B cell (primary cell): Measurements from ENCODE around the gene AHCTF1. TPM values are rescaled to one million over a fixed set of nuclear protein-coding genes. Genes with fewer than 3 reads are reported as not detected.

Experiments
- ATAC-seq: fragments of 200-7000 bp; cut with Tn5 transposase; one replicate; pipeline ENCODE4 v1.10.0; 2021; ENCODE audit warnings: low read depth, mild to moderate bottlenecking, moderate number of reproducible peaks, moderate library complexity
- CTCF ChIA-PET: fragments of 350-600 bp; sonication (Branson Sonifier 250); formaldehyde crosslinking; loops from one replicate; lab custom pipeline; 2021; ENCODE audit warnings: antibody characterized with exemption, inconsistent platforms; lab: Charles Lee
- POLR2A ChIA-PET: fragments of 350-600 bp; sonication (Branson Sonifier 250); formaldehyde crosslinking; loops from one replicate; lab custom pipeline; 2021; ENCODE audit warnings: antibody characterized with exemption; lab: Charles Lee
- DNase-seq: peaks from one replicate; pipeline ENCODE4 v3.0.0; 2013
- H2AFZ ChIP-seq: 2 replicates; pipeline ENCODE4 v1.6.1; 2012; ENCODE audit warnings: mild to moderate bottlenecking, low read depth, low read length; ENCODE audit not compliant: insufficient read depth, poor library complexity, severe bottlenecking
- H3K27ac ChIP-seq, 2 donors: 1 replicate in 1 of 2; 2 replicates in 1 of 2; pipeline ENCODE4 v1.5.1; 2012 to 2013; ENCODE audit warnings: low read length in 2 of 2, mild to moderate bottlenecking in 2 of 2, moderate library complexity in 1 of 2
- H3K27me3 ChIP-seq, 4 experiments: fragments of 200-600 bp in 1 of 4; sonication (generic) in 1 of 4; replicated peaks in 1 of 4; 1 replicate in 2 of 4; 2 replicates in 2 of 4; pipeline versions ENCODE4 v1.6.1 to v1.7.0; 2013 to 2016; ENCODE audit warnings: low read length in 3 of 4, mild to moderate bottlenecking in 2 of 4, mixed read lengths in 1 of 4, moderate library complexity in 1 of 4; ENCODE audit not compliant: insufficient read depth in 4 of 4, control insufficient read depth in 3 of 4; ENCODE audit errors: control extremely low read depth in 1 of 4
- H3K36me3 ChIP-seq, 2 experiments: replicated peaks in 1 of 2; 1 replicate in 1 of 2; 2 replicates in 1 of 2; pipeline versions ENCODE4 v1.6.1 to v1.7.1; 2013; ENCODE audit warnings: low read length in 1 of 2; ENCODE audit not compliant: insufficient read depth in 2 of 2, control insufficient read depth in 1 of 2; ENCODE audit errors: control extremely low read depth in 1 of 2, extremely low read depth in 1 of 2
- H3K4me1 ChIP-seq, 2 donors: fragments of 200-600 bp in 1 of 2; sonication (generic) in 1 of 2; 1 replicate in 1 of 2; 2 replicates in 1 of 2; pipeline versions ENCODE4 v1.5.1 to v1.6.1; 2013 to 2017; ENCODE audit warnings: low read length in 2 of 2; ENCODE audit not compliant: control insufficient read depth in 2 of 2, insufficient read depth in 2 of 2
- H3K4me2 ChIP-seq: replicated peaks from 2 replicates; pipeline ENCODE3; 2012; ENCODE audit warnings: mild to moderate bottlenecking, low read depth, low read length; ENCODE audit not compliant: poor library complexity, severe bottlenecking
- H3K4me3 ChIP-seq, 5 experiments: fragments of 200-600 bp in 1 of 5; sonication (generic) in 1 of 5; 1 replicate in 3 of 5; 2 replicates in 2 of 5; pipeline versions ENCODE4 v1.5.1 to v1.7.0; 2011 to 2016; ENCODE audit warnings: low read length in 4 of 5, mild to moderate bottlenecking in 4 of 5, low read depth in 2 of 5, control low read depth in 1 of 5, moderate library complexity in 1 of 5; ENCODE audit not compliant: insufficient read depth in 1 of 5; ENCODE audit errors: control extremely low read depth in 1 of 5, extremely low read depth in 1 of 5
- H3K79me2 ChIP-seq: fragments of 200-600 bp; sonication (generic); one replicate; pipeline ENCODE4 v1.6.0; 2016; ENCODE audit warnings: low read length; ENCODE audit not compliant: control insufficient read depth, insufficient read depth
- H3K9ac ChIP-seq: fragments of 200-600 bp; sonication (generic); 2 replicates; pipeline ENCODE4 v1.6.1; 2017; ENCODE audit warnings: mild to moderate bottlenecking, low read length, moderate library complexity
- H3K9me3 ChIP-seq, 3 donors: one replicate each; pipeline versions ENCODE4 v1.6.1 to v1.7.1; 2013; ENCODE audit warnings: low read length in 2 of 3; ENCODE audit not compliant: control insufficient read depth in 2 of 3, insufficient read depth in 1 of 3; ENCODE audit errors: control extremely low read depth in 1 of 3
- H4K20me1 ChIP-seq: 2 replicates; pipeline ENCODE4 v1.6.0; 2012; ENCODE audit warnings: mild to moderate bottlenecking, low read length; ENCODE audit not compliant: insufficient read depth, control insufficient read depth, poor library complexity, severe bottlenecking
- H3K27ac Mint-ChIP-seq: one replicate; pipeline ENCODE4 v1.8.0; 2021; ENCODE audit warnings: mixed read lengths
- H3K27me3 Mint-ChIP-seq: one replicate; pipeline ENCODE4 v1.8.0; 2021; ENCODE audit warnings: mixed read lengths
- H3K4me1 Mint-ChIP-seq: one replicate; pipeline ENCODE4 v1.8.0; 2021; ENCODE audit warnings: mixed read lengths
- H3K4me3 Mint-ChIP-seq: one replicate; pipeline ENCODE4 v1.8.0; 2021; ENCODE audit warnings: mixed read lengths
- H3K9me3 Mint-ChIP-seq: one replicate; pipeline ENCODE4 v1.8.0; 2022; ENCODE audit warnings: mixed read lengths; ENCODE audit not compliant: insufficient read depth
- CTCF ChIP-seq: fragments of 200-600 bp; IDR thresholded peaks from one replicate; pipeline ENCODE4 v1.8.0; 2022; ENCODE audit warnings: antibody characterized with exemption, mild to moderate bottlenecking
- EZH2 ChIP-seq: IDR thresholded peaks from 2 replicates; pipeline ENCODE4 v1.6.1; 2012; ENCODE audit warnings: borderline replicate concordance, low read depth, mild to moderate bottlenecking, moderate library complexity, low read length; ENCODE audit not compliant: insufficient read depth, poor library complexity, severe bottlenecking
- WGBS: methylation state at CpG from one replicate; pipeline ENCODE4 v1.1.5; 2013; ENCODE audit warnings: missing lambda C conversion rate; ENCODE audit not compliant: insufficient coverage; 5-methylcytosine and 5-hydroxymethylcytosine counted together
- intact Hi-C: fragments of 100-400 bp; cut with micrococcal nuclease; formaldehyde crosslinking; loops from one replicate; pipeline ENCODE4 v1.10.0; 2022
- polyA plus RNA-seq: library from polyadenylated mRNA; depleted of rRNA; stranded (reverse); fragments of >200 nt; gene quantifications from 2 replicates; pipeline ENCODE4 v1.2.3, GENCODE V29; 2012
- total RNA-seq, 2 donors: library from RNA; stranded (reverse); fragments of 120-200 nt in 1 of 2; gene quantifications; 1 replicate in 1 of 2; 2 replicates in 1 of 2; pipeline versions ENCODE4 v1.2.3 to v1.2.4, GENCODE V29; 2013 to 2022

AHCTF1 gene
- total and polyA plus RNA-seq, 2 donors (not counting 1 experiment from before 2014, with no cell fraction given): 8.6 to 34.8 TPM

GRCh38 chr1:246811985-246812384 is 119.8 kb downstream of the AHCTF1 start:
- intact Hi-C loops: no loop called here
- peaks cover 0 to 6% (median 0%) of the 10 kb centered on the region in 4 experiments for H3K27me3 ChIP-seq
- no peak for DNase-seq
- H3K4me3 ChIP-seq: no peak overlapping the region
- CTCF ChIA-PET: no interaction called here
- no peaks in the 10 kb centered on the region for H3K4me1 Mint-ChIP-seq
- ATAC-seq: no peak
- H3K27ac ChIP-seq: no peak overlapping the region
- no peak overlapping the region for H2AFZ ChIP-seq
- 100% methylated on average over 2 of the region's 3 CpGs for WGBS
- H4K20me1 ChIP-seq: no peaks in the 10 kb centered on the region
- peaks cover 0 to 4% of the 10 kb centered on the region in 2 donors for H3K4me1 ChIP-seq
- H3K4me2 ChIP-seq: no peak overlapping the region
- H3K79me2 ChIP-seq: no peaks in the 10 kb centered on the region
- no peak overlapping the region for H3K4me3 Mint-ChIP-seq
- no peak overlapping the region for H3K9ac ChIP-seq
- peaks cover 28% of the 10 kb centered on the region for H3K27me3 Mint-ChIP-seq
- TF ChIP-seq CTCF (no peak), EZH2 (no peak)
- no peak overlapping the region for H3K27ac Mint-ChIP-seq
- POLR2A ChIA-PET: no interaction called here
- no peaks in the 10 kb centered on the region for H3K36me3 ChIP-seq
- H3K9me3 ChIP-seq: no peaks in the 10 kb centered on the region
- no peaks in the 10 kb centered on the region for H3K9me3 Mint-ChIP-seq

GRCh38 chr1:246809473-246809872 is 122.3 kb downstream of the AHCTF1 start:
- no peaks in the 10 kb centered on the region for H3K4me1 ChIP-seq
- DNase-seq (no peak), ATAC-seq (no peak)
- Mint-ChIP-seq H3K9me3 (no peaks in the 10 kb centered on the region), H3K27me3 (peaks cover 19% of the 10 kb centered on the region), H3K27ac (no peak overlapping the region), H3K4me3 (no peak overlapping the region), H3K4me1 (no peaks in the 10 kb centered on the region)
- intact Hi-C loops: no loop called here
- TF ChIP-seq CTCF: no peak
- TF ChIP-seq EZH2: no peak
- no peaks in the 10 kb centered on the region for H3K79me2 ChIP-seq
- no peaks in the 10 kb centered on the region for H3K9me3 ChIP-seq
- no peak overlapping the region for H2AFZ ChIP-seq
- no peaks in the 10 kb centered on the region for H3K36me3 ChIP-seq
- H3K9ac ChIP-seq: no peak overlapping the region
- H4K20me1 ChIP-seq: no peaks in the 10 kb centered on the region
- H3K27ac ChIP-seq: no peak overlapping the region
- no peak overlapping the region for H3K4me3 ChIP-seq
- 87% methylated on average over 5 of the region's 6 CpGs for WGBS
- no peaks in the 10 kb centered on the region for H3K27me3 ChIP-seq
- CTCF ChIA-PET: no interaction called here
- H3K4me2 ChIP-seq: no peak overlapping the region
- POLR2A ChIA-PET: no interaction called here
